GM12878 (cell line): ENCODE results near the gene CHCHD3.

ENCODE experiments used
- BACH1 ChIP-seq: fragments of 450-650 bp; IDR thresholded peaks from 2 replicates; pipeline ENCODE4 v1.6.1; 2017; ENCODE audit warnings: mild to moderate bottlenecking, borderline replicate concordance
- CREB1 ChIP-seq: IDR thresholded peaks from 2 replicates; pipeline ENCODE4 v1.6.1; 2012; ENCODE audit warnings: low read depth, mild to moderate bottlenecking, inconsistent platforms
- CTCF ChIP-seq, 3 experiments: IDR thresholded peaks in 2 of 3; conservative IDR thresholded peaks in 1 of 3; 2 replicates each; pipeline ENCODE4 v1.5.1; 2011; ENCODE audit warnings: low read depth in 3 of 3, low read length in 3 of 3, mild to moderate bottlenecking in 3 of 3, control low read depth in 2 of 3, moderate library complexity in 2 of 3, inconsistent platforms in 1 of 3, mixed read lengths in 1 of 3; ENCODE audit not compliant: control insufficient read depth in 2 of 3, insufficient read depth in 1 of 3; ENCODE audit errors: extremely low read depth in 1 of 3
- FOXM1 ChIP-seq: IDR thresholded peaks from 2 replicates; pipeline ENCODE4 v1.6.1; 2012; ENCODE audit warnings: low read depth, mild to moderate bottlenecking, inconsistent platforms, low read length, moderate library complexity
- POLR2A ChIP-seq: IDR thresholded peaks from 2 replicates; pipeline ENCODE4 v1.6.1; 2011; ENCODE audit warnings: low read depth, mild to moderate bottlenecking, low read length
- SMAD5 ChIP-seq: IDR thresholded peaks from 2 replicates; pipeline ENCODE4 v1.6.1; 2016; ENCODE audit warnings: antibody characterized with exemption, low read depth
- STAT3 ChIP-seq: IDR thresholded peaks from 2 replicates; pipeline ENCODE4 v1.6.1; 2011; ENCODE audit warnings: low read depth, low read length, improper control_type of control experiment
- YY1 ChIP-seq: IDR thresholded peaks from 2 replicates; pipeline ENCODE4 v1.6.1; 2011; ENCODE audit warnings: low read depth, mild to moderate bottlenecking, low read length

- TF ChIP-seq CTCF (IDR thresholded peaks at IDR 0.05 in 2 of 3, conservative IDR thresholded peaks at IDR 0.05 in 1 of 3; ENCODE audit: control insufficient read depth in 2 of 3, extremely low read depth in 1 of 3, insufficient read depth in 1 of 3, low read depth in 3 of 3, low read length in 3 of 3) = no peak
- TF ChIP-seq POLR2A = no peak
- TF ChIP-seq CREB1 = no peak
- no peak for TF ChIP-seq FOXM1
- no peak for TF ChIP-seq BACH1
- no peak for TF ChIP-seq SMAD5
- TF ChIP-seq STAT3 = no peak
- no peak for TF ChIP-seq YY1
These were observed 32.6 kb upstream of the CHCHD3 start for GRCh38 chr7:133114519-133114918.
